Chondrocyte (in vitro differentiated cells): Measurements from ENCODE around the gene LHFPL2. TPM values are rescaled to one million over a fixed set of nuclear protein-coding genes. Genes with fewer than 3 reads are reported as not detected.
A peak's percentile ranks its signal among the peaks of the same experiment; 100 is the strongest.

Source experiments
- DNase-seq: peaks from one replicate; pipeline ENCODE4 v3.0.0; 2021; ENCODE audit warnings: mixed read lengths, low spot score
- H3K27ac Mint-ChIP-seq: one replicate; pipeline ENCODE4 v1.8.0; 2021; ENCODE audit warnings: mild to moderate bottlenecking, moderate library complexity, mixed read lengths; ENCODE audit not compliant: unreplicated experiment
- H3K27me3 Mint-ChIP-seq: 2 replicates; pipeline ENCODE4 v1.8.0; 2021; ENCODE audit warnings: low read depth, mixed read lengths
- H3K36me3 Mint-ChIP-seq: 2 replicates; pipeline ENCODE4 v1.8.0; 2021; ENCODE audit warnings: low read depth, mixed read lengths
- H3K4me1 Mint-ChIP-seq: 2 replicates; pipeline ENCODE4 v1.8.0; 2021; ENCODE audit warnings: low read depth, mild to moderate bottlenecking, mixed read lengths
- H3K4me3 Mint-ChIP-seq: one replicate; pipeline ENCODE4 v1.8.0; 2021; ENCODE audit warnings: mild to moderate bottlenecking, moderate library complexity, mixed read lengths; ENCODE audit not compliant: unreplicated experiment
- H3K9me3 Mint-ChIP-seq: 2 replicates; pipeline ENCODE4 v1.8.0; 2021; ENCODE audit warnings: low read depth, mixed read lengths
- total RNA-seq: library from RNA; stranded (reverse); gene quantifications from 3 replicates; pipeline ENCODE4 v1.2.1, GENCODE V29; 2021
- TF ChIP-seq, protein P1 (sequence below): fragments of 200-600 bp; sonication (generic); IDR thresholded peaks from 2 replicates; pipeline ENCODE4 v1.5.0; 2021; ENCODE audit warnings: antibody characterized with exemption, mild to moderate bottlenecking, moderate library complexity

Gene LHFPL2
- total RNA-seq, 1 donor from 2014 or later: 49.4 TPM

- Mint-ChIP-seq H3K27ac (no peak overlapping the region), H3K4me3 (no peak overlapping the region), H3K9me3 (no peaks in the 10 kb centered on the region), H3K27me3 (no peaks in the 10 kb centered on the region), H3K36me3 (peaks cover 26% of the 10 kb centered on the region), H3K4me1 (peaks cover 50% of the 10 kb centered on the region)
- TF ChIP-seq, protein P1, sequence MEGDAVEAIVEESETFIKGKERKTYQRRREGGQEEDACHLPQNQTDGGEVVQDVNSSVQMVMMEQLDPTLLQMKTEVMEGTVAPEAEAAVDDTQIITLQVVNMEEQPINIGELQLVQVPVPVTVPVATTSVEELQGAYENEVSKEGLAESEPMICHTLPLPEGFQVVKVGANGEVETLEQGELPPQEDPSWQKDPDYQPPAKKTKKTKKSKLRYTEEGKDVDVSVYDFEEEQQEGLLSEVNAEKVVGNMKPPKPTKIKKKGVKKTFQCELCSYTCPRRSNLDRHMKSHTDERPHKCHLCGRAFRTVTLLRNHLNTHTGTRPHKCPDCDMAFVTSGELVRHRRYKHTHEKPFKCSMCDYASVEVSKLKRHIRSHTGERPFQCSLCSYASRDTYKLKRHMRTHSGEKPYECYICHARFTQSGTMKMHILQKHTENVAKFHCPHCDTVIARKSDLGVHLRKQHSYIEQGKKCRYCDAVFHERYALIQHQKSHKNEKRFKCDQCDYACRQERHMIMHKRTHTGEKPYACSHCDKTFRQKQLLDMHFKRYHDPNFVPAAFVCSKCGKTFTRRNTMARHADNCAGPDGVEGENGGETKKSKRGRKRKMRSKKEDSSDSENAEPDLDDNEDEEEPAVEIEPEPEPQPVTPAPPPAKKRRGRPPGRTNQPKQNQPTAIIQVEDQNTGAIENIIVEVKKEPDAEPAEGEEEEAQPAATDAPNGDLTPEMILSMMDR: no peak
- no peak for DNase-seq
Observed at GRCh38 chr5:78630047-78630446, 18.5 kb downstream of the LHFPL2 start.

- Mint-ChIP-seq H3K4me1 (peaks cover 46% of the 10 kb centered on the region), H3K36me3 (peaks cover 26% of the 10 kb centered on the region), H3K27ac (no peak overlapping the region), H3K4me3 (no peak overlapping the region), H3K9me3 (no peaks in the 10 kb centered on the region), H3K27me3 (no peaks in the 10 kb centered on the region)
- DNase-seq: no peak
- TF ChIP-seq, protein P1: no peak
Observed at GRCh38 chr5:78629624-78630023, 18.9 kb downstream of the LHFPL2 start.

- H3K4me1 Mint-ChIP-seq: peaks cover 41% of the 10 kb centered on the region
- no peaks in the 10 kb centered on the region for H3K9me3 Mint-ChIP-seq
- H3K27ac Mint-ChIP-seq: peak overlapping the region; percentile 9
- no peak for DNase-seq
- H3K4me3 Mint-ChIP-seq: no peak overlapping the region
- peaks cover 26% of the 10 kb centered on the region for H3K36me3 Mint-ChIP-seq
- no peaks in the 10 kb centered on the region for H3K27me3 Mint-ChIP-seq
- TF ChIP-seq, protein P1: no peak
Observed at GRCh38 chr5:78628270-78628992, 20.1 kb downstream of the LHFPL2 start.

DNA sequence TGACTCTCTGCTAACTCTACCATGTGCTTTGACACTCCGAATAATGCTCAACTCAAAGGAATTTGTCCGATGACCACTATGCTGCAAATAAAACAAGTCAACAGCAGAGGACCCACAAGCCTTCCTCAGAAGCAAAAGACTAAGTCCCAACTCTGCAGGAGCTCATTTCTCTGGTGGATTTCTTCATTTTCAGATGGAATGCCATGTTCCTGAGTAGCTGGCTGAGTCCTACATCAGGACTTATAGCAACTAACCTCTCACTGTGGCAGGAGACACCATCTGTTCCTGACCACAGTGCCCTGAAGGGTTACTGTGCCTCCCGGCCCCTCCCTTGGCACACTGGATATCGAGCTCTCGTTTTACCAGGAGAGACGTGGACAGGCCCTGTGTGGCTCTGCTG, 20.8 kb downstream of the LHFPL2 start:
- peaks cover 26% of the 10 kb centered on the region for H3K36me3 Mint-ChIP-seq

DNA sequence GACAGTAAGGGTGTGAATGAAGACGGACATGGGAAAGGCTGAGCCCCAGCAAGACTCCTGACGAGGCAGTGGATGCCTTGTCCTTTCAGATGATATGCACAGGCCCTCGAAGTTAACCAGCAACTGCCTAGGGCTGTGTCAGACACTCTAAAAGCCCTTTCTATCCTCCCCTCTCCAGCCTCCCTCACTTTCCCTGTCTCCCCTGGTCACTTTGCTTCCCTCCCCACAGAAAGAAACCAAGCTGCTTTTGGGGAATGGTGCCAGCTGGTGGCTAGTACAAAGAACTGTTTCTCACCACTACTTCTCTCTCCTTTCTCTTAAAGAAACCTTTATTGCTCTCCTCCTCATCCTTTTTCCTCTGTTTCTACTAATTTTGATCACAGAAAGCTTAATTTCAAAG, 21.4 kb downstream of the LHFPL2 start:
- Mint-ChIP-seq H3K27me3 (no peaks in the 10 kb centered on the region), H3K9me3 (no peaks in the 10 kb centered on the region), H3K36me3 (peaks cover 24% of the 10 kb centered on the region), H3K4me1 (peaks cover 47% of the 10 kb centered on the region), H3K27ac (peak overlapping the region; percentile 73), H3K4me3 (no peak overlapping the region)
- no peak for DNase-seq
- TF ChIP-seq, protein P1: peak; percentile 74

More for the DNA sequence above, 20.8 kb downstream of the LHFPL2 start:
- Mint-ChIP-seq H3K27me3 (no peaks in the 10 kb centered on the region), H3K4me3 (no peak overlapping the region), H3K4me1 (peaks cover 42% of the 10 kb centered on the region), H3K9me3 (no peaks in the 10 kb centered on the region), H3K27ac (peak overlapping the region; percentile 73)
- TF ChIP-seq, protein P1: no peak
- no peak for DNase-seq
